HepG2 (cell line): Measurements from ENCODE around the gene VPS25. TPM values are rescaled to one million over a fixed set of nuclear protein-coding genes. Genes with fewer than 3 reads are reported as not detected.

Experiments
- LCORL ChIP-seq, 2 experiments: fragments of 450-650 bp in 1 of 2; sonication (generic) in 1 of 2; formaldehyde crosslinking in 1 of 2; IDR thresholded peaks; 2 replicates each; pipeline versions ENCODE4 v1.5.0 to v1.6.1; 2017 to 2020; ENCODE audit warnings: antibody characterized with exemption in 1 of 2, missing genetic modification reagents in 1 of 2
- NKX3-1 ChIP-seq: sonication (generic); formaldehyde crosslinking; IDR thresholded peaks from 2 replicates; pipeline ENCODE4 v1.5.0; 2020; ENCODE audit warnings: missing genetic modification reagents
- TFAP4 ChIP-seq: sonication (generic); IDR thresholded peaks from 2 replicates; pipeline ENCODE4 v1.6.1; 2016; ENCODE audit warnings: low read depth, borderline replicate concordance
- polyA plus RNA-seq, 8 experiments: library from polyadenylated mRNA; depleted of rRNA in 3 of 8; stranded (reverse) in 7 of 8; unstranded in 1 of 8; fragments of >200 nt; fragmentation: Illumina TruSeq in 4 of 8; extraction: Trizol in 4 of 8; gene quantifications; 2 replicates each; pipeline versions ENCODE4 v1.2.1 to v1.2.3, GENCODE V29; 2011 to 2016; ENCODE audit warnings: low read depth in 4 of 8, missing spikeins in 1 of 8, mixed read lengths in 1 of 8; ENCODE audit not compliant: insufficient read depth in 1 of 8
- total RNA-seq, 5 experiments: library from RNA; depleted of rRNA; stranded (reverse); fragments of >200 nt; fragmentation: Illumina TruSeq; extraction: Trizol; gene quantifications; 2 replicates each; pipeline ENCODE4 v1.2.3, GENCODE V29; 2016; ENCODE audit warnings: low read depth in 1 of 5
- TF ChIP-seq, protein P1 (sequence below): sonication (generic); formaldehyde crosslinking; IDR thresholded peaks from 2 replicates; pipeline ENCODE4 v1.5.1; 2020; ENCODE audit warnings: missing genetic modification reagents, mild to moderate bottlenecking, borderline replicate concordance
- TF ChIP-seq, protein P2 (sequence below): sonication (generic); formaldehyde crosslinking; conservative IDR thresholded peaks from 2 replicates; pipeline ENCODE4 v1.4.0; 2020; ENCODE audit warnings: missing genetic modification reagents

Gene VPS25
- total and polyA plus RNA-seq, 2 of the 13 experiments (the other 11 are each of a cell fraction or from before 2014, with no cell fraction given): 161 to 249 TPM

DNA sequence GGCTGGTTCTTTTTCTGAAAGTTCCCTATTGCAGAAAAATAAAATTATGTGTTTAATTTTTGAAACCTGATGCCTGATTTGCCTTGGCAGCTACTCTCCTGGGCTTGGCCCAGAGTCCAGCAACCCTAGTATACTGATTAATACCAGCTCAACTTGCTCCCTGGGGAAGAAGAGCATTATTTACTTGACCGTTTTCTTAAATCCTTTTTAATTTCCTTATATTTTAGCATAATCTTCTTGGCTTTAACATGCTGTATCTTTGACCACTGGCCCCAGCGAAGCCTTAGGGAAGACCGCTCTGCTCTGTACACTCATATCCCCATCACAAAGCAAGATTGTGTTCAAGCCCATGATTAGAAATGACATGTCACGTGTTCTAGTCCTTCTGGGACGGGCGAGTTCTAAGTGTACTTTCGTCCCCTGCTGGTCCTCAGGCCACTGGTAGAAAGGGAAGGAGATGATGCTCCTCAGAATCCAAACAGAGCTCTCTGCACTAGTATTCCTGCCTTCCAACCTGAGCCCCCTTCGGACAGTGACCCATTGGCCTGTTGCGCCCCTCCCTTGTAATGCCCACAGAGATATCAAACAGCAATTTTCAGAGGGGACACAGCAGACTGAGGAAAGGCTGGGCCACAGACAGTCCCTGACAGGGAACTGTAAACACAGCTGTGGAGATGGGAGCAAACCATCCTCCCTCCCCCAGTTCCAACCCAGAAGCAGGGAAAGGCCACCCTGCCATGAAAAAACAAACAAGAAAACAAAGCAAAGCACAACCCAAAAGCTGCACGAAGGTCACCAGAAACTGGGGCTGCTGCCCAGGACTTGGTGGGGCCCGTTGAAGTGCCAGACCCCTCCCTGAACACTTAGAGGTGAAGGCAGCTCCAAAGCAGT is 24.1 kb upstream of the VPS25 start (continued):
- TF ChIP-seq TFAP4: peak; percentile 97
- TF ChIP-seq, protein P1, sequence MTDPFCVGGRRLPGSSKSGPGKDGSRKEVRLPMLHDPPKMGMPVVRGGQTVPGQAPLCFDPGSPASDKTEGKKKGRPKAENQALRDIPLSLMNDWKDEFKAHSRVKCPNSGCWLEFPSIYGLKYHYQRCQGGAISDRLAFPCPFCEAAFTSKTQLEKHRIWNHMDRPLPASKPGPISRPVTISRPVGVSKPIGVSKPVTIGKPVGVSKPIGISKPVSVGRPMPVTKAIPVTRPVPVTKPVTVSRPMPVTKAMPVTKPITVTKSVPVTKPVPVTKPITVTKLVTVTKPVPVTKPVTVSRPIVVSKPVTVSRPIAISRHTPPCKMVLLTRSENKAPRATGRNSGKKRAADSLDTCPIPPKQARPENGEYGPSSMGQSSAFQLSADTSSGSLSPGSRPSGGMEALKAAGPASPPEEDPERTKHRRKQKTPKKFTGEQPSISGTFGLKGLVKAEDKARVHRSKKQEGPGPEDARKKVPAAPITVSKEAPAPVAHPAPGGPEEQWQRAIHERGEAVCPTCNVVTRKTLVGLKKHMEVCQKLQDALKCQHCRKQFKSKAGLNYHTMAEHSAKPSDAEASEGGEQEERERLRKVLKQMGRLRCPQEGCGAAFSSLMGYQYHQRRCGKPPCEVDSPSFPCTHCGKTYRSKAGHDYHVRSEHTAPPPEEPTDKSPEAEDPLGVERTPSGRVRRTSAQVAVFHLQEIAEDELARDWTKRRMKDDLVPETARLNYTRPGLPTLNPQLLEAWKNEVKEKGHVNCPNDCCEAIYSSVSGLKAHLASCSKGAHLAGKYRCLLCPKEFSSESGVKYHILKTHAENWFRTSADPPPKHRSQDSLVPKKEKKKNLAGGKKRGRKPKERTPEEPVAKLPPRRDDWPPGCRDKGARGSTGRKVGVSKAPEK (CRISPR knock-in tag): no peak
- TF ChIP-seq LCORL (IDR thresholded peaks at IDR 0.05): no peak
- TF ChIP-seq LCORL (CRISPR knock-in tag; IDR thresholded peaks at IDR 0.05): peak; percentile 76; the same call in 1 of the 2 replicates
- no peak for TF ChIP-seq NKX3-1 (CRISPR knock-in tag)
- TF ChIP-seq, protein P2, sequence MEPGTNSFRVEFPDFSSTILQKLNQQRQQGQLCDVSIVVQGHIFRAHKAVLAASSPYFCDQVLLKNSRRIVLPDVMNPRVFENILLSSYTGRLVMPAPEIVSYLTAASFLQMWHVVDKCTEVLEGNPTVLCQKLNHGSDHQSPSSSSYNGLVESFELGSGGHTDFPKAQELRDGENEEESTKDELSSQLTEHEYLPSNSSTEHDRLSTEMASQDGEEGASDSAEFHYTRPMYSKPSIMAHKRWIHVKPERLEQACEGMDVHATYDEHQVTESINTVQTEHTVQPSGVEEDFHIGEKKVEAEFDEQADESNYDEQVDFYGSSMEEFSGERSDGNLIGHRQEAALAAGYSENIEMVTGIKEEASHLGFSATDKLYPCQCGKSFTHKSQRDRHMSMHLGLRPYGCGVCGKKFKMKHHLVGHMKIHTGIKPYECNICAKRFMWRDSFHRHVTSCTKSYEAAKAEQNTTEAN (CRISPR knock-in tag): no peak
